Activated CD4-positive, alpha-beta T cell treated with anti-CD3 and anti-CD28 coated beads for 36 hours (primary cell): Measurements from ENCODE around the gene ETNK2. TPM values are rescaled to one million over a fixed set of nuclear protein-coding genes. Genes with fewer than 3 reads are reported as not detected.
"Not testable (repeated sequence)": the region's sequence is repeated elsewhere in the genome, so short reads cannot be mapped to it uniquely, and the experiment has no call there.

Experiments
- ATAC-seq: fragments of 200-7000 bp; cut with Tn5 transposase; one replicate; pipeline ENCODE4 v1.10.0; 2021; ENCODE audit warnings: mild to moderate bottlenecking, moderate library complexity
- CTCF ChIA-PET: fragments of 350-600 bp; sonication (Branson Sonifier 250); formaldehyde crosslinking; loops from one replicate; lab custom pipeline; 2021; ENCODE audit warnings: antibody characterized with exemption; lab: Charles Lee
- POLR2A ChIA-PET: fragments of 350-600 bp; sonication (Branson Sonifier 250); formaldehyde crosslinking; loops from one replicate; lab custom pipeline; 2021; ENCODE audit warnings: antibody characterized with exemption, inconsistent platforms; lab: Charles Lee
- DNase-seq: peaks from one replicate; pipeline ENCODE4 v3.0.0-alpha.2; 2020
- H3K27ac Mint-ChIP-seq: one replicate; pipeline ENCODE4 v1.8.0; 2021; ENCODE audit warnings: mixed read lengths
- H3K27me3 Mint-ChIP-seq: one replicate; pipeline ENCODE4 v1.8.0; 2021; ENCODE audit warnings: mixed read lengths
- H3K36me3 Mint-ChIP-seq: one replicate; pipeline ENCODE4 v1.8.0; 2021; ENCODE audit warnings: low read depth, mixed read lengths
- H3K4me1 Mint-ChIP-seq: one replicate; pipeline ENCODE4 v1.8.0; 2021; ENCODE audit warnings: mixed read lengths
- H3K4me3 Mint-ChIP-seq: one replicate; pipeline ENCODE4 v1.8.0; 2021; ENCODE audit warnings: mild to moderate bottlenecking, moderate library complexity, mixed read lengths
- H3K9me3 Mint-ChIP-seq: one replicate; pipeline ENCODE4 v1.8.0; 2021; ENCODE audit warnings: low read depth, mixed read lengths
- intact Hi-C, 2 experiments: fragments of 100-400 bp; cut with DNase I in 1 of 2; cut with micrococcal nuclease in 1 of 2; formaldehyde crosslinking; loops; one replicate each; pipeline versions ENCODE4 v1.14.2 to v1.15.1; 2022 to 2024; cut with DNase I, micrococcal nuclease
- total RNA-seq, 2 experiments: library from RNA; stranded (reverse); gene quantifications; one replicate each; pipeline ENCODE4 v1.2.3, GENCODE V29; 2021

The ETNK2 gene
- total RNA-seq, 2 experiments from 2014 or later: 0.77 to 0.82 TPM

GRCh38 chr1:204106825-204107224, 45.0 kb downstream of the ETNK2 start:
- no peaks in the 10 kb centered on the region for H3K9me3 Mint-ChIP-seq
- ChIA-PET POLR2A (no interaction called here), CTCF (no interaction called here)
- peaks cover 10% of the 10 kb centered on the region for H3K27me3 Mint-ChIP-seq
- no peak overlapping the region for H3K27ac Mint-ChIP-seq
- H3K4me1 Mint-ChIP-seq: peaks cover 26% of the 10 kb centered on the region
- DNase-seq: no peak
- intact Hi-C loops: no loop called here
- ATAC-seq: no peak
- H3K36me3 Mint-ChIP-seq: no peaks in the 10 kb centered on the region
- no peak overlapping the region for H3K4me3 Mint-ChIP-seq

- H3K4me3 Mint-ChIP-seq: no peak overlapping the region
- POLR2A ChIA-PET: no interaction called here
Observed at GRCh38 chr1:204105131-204105515, 46.7 kb downstream of the ETNK2 start.

GRCh38 chr1:204104331-204105130, 47.3 kb downstream of the ETNK2 start:
- ATAC-seq: peak; percentile 52
- no peaks in the 10 kb centered on the region for H3K36me3 Mint-ChIP-seq
- DNase-seq: peak; percentile 18
- ChIA-PET POLR2A (no interaction called here), CTCF (no interaction called here)
- H3K4me3 Mint-ChIP-seq: no peak overlapping the region
- H3K9me3 Mint-ChIP-seq: no peaks in the 10 kb centered on the region
- H3K4me1 Mint-ChIP-seq: peaks cover 26% of the 10 kb centered on the region
- peak overlapping the region; percentile 44 for H3K27ac Mint-ChIP-seq
- H3K27me3 Mint-ChIP-seq: peaks cover 10% of the 10 kb centered on the region
- intact Hi-C loops: no loop called here

More at GRCh38 chr1:204105131-204105515, 46.7 kb downstream of the ETNK2 start:
- Mint-ChIP-seq H3K27me3 (peaks cover 10% of the 10 kb centered on the region), H3K27ac (peak overlapping the region; percentile 44), H3K4me1 (peaks cover 26% of the 10 kb centered on the region), H3K36me3 (no peaks in the 10 kb centered on the region), H3K9me3 (no peaks in the 10 kb centered on the region)
- no peak for DNase-seq
- CTCF ChIA-PET: no interaction called here
- intact Hi-C loops: no loop called here
- ATAC-seq: no peak

GRCh38 chr1:204103431-204103741, 48.5 kb downstream of the ETNK2 start:
- Mint-ChIP-seq H3K4me3 (no peak overlapping the region), H3K27me3 (peaks cover 10% of the 10 kb centered on the region), H3K36me3 (no peaks in the 10 kb centered on the region), H3K27ac (no peak overlapping the region), H3K9me3 (no peaks in the 10 kb centered on the region), H3K4me1 (peaks cover 26% of the 10 kb centered on the region)
- intact Hi-C loops: no loop called here
- DNase-seq (no peak), ATAC-seq (no peak)
- POLR2A ChIA-PET: no interaction called here
- CTCF ChIA-PET: interaction anchor here (0.7 kb wide), 1 partner anchor 232 kb away, joined by 3 read pairs; no protein-coding TSS in a partner anchor

- CTCF ChIA-PET: interaction anchor here (0.7 kb wide), 1 partner anchor 232 kb away, joined by 3 read pairs; no protein-coding TSS in a partner anchor
- peaks cover 10% of the 10 kb centered on the region for H3K27me3 Mint-ChIP-seq
Observed at GRCh38 chr1:204102739-204103430, 49.0 kb downstream of the ETNK2 start.

GRCh38 chr1:204102029-204102611, 49.7 kb downstream of the ETNK2 start:
- peak overlapping the region; percentile 65 for H3K27ac Mint-ChIP-seq
- no peak overlapping the region for H3K4me3 Mint-ChIP-seq
- ATAC-seq (no peak), DNase-seq (peak; percentile 27)
- no peaks in the 10 kb centered on the region for H3K36me3 Mint-ChIP-seq
- H3K27me3 Mint-ChIP-seq: peaks cover 10% of the 10 kb centered on the region
- intact Hi-C loops: no loop called here
- CTCF ChIA-PET: interaction anchor here (0.6 kb wide), 1 partner anchor 678 kb away, joined by 3 read pairs; no protein-coding TSS in a partner anchor
- H3K4me1 Mint-ChIP-seq: peaks cover 26% of the 10 kb centered on the region
- POLR2A ChIA-PET: no interaction called here
- H3K9me3 Mint-ChIP-seq: no peaks in the 10 kb centered on the region

More at GRCh38 chr1:204102739-204103430, 49.0 kb downstream of the ETNK2 start:
- Mint-ChIP-seq H3K36me3 (no peaks in the 10 kb centered on the region), H3K9me3 (no peaks in the 10 kb centered on the region), H3K4me1 (peaks cover 26% of the 10 kb centered on the region), H3K4me3 (no peak overlapping the region), H3K27ac (peak overlapping the region; percentile 65)
- intact Hi-C loops: no loop called here
- ATAC-seq: peak; percentile 42
- peak; percentile 25 for DNase-seq
- POLR2A ChIA-PET: no interaction called here

GRCh38 chr1:204099754-204100153, 52.1 kb downstream of the ETNK2 start:
- not testable (repeated sequence) for ATAC-seq
- CTCF ChIA-PET: interaction anchor here (0.7 kb wide), 1 partner anchor 339 kb away, joined by 3 read pairs; no protein-coding TSS in a partner anchor

GRCh38 chr1:204098683-204099082, 53.2 kb downstream of the ETNK2 start:
- Mint-ChIP-seq H3K4me1 (peaks cover 13% of the 10 kb centered on the region), H3K4me3 (no peak overlapping the region), H3K9me3 (no peaks in the 10 kb centered on the region), H3K27ac (no peak overlapping the region), H3K36me3 (no peaks in the 10 kb centered on the region), H3K27me3 (peaks cover 2% of the 10 kb centered on the region)
- ATAC-seq (no peak), DNase-seq (no peak)
- intact Hi-C loops: no loop called here
- CTCF ChIA-PET: interaction anchor here (0.6 to 1.5 kb wide), 2 partner anchors 9 to 307 kb away, joined by 3 read pairs; no protein-coding TSS in a partner anchor
- POLR2A ChIA-PET: no interaction called here

More at GRCh38 chr1:204099754-204100153, 52.1 kb downstream of the ETNK2 start:
- DNase-seq, intact Hi-C loops, H3K9me3 Mint-ChIP-seq, H3K36me3 Mint-ChIP-seq, POLR2A ChIA-PET, H3K27me3 Mint-ChIP-seq, H3K27ac Mint-ChIP-seq, H3K4me3 Mint-ChIP-seq: not testable (repeated sequence)
- peaks cover 22% of the 10 kb centered on the region for H3K4me1 Mint-ChIP-seq

GRCh38 chr1:204096931-204097330, 54.9 kb downstream of the ETNK2 start:
- Mint-ChIP-seq H3K9me3 (no peaks in the 10 kb centered on the region), H3K4me3 (no peak overlapping the region), H3K4me1 (no peaks in the 10 kb centered on the region), H3K27me3 (no peaks in the 10 kb centered on the region), H3K27ac (peak overlapping the region; percentile 14), H3K36me3 (no peaks in the 10 kb centered on the region)
- intact Hi-C loops: no loop called here
- CTCF ChIA-PET: no interaction called here
- ATAC-seq (peak; percentile 26), DNase-seq (no peak)
- POLR2A ChIA-PET: no interaction called here

GRCh38 chr1:204094856-204095634, 56.8 kb downstream of the ETNK2 start:
- H3K9me3 Mint-ChIP-seq: no peaks in the 10 kb centered on the region
- ChIA-PET CTCF (no interaction called here), POLR2A (no interaction called here)
- no peak for ATAC-seq
- H3K4me3 Mint-ChIP-seq: no peak overlapping the region
- H3K27ac Mint-ChIP-seq: no peak overlapping the region
- DNase-seq: no peak
- H3K27me3 Mint-ChIP-seq: no peaks in the 10 kb centered on the region
- H3K36me3 Mint-ChIP-seq: no peaks in the 10 kb centered on the region
- H3K4me1 Mint-ChIP-seq: no peaks in the 10 kb centered on the region
- intact Hi-C loops: no loop called here

GRCh38 chr1:204094313-204094729, 57.5 kb downstream of the ETNK2 start:
- Mint-ChIP-seq H3K9me3 (no peaks in the 10 kb centered on the region), H3K4me3 (no peak overlapping the region), H3K36me3 (no peaks in the 10 kb centered on the region), H3K27ac (no peak overlapping the region), H3K27me3 (no peaks in the 10 kb centered on the region), H3K4me1 (no peaks in the 10 kb centered on the region)
- intact Hi-C loops: no loop called here
- POLR2A ChIA-PET: no interaction called here
- ATAC-seq: no peak
- CTCF ChIA-PET: no interaction called here
- no peak for DNase-seq
